HK-2 (cell line): ENCODE data around the gene FSTL1.

Experiments
- DNase-seq: peaks from one replicate; pipeline ENCODE4 v3.0.0-alpha.2; 2018; ENCODE audit not compliant: unreplicated experiment

Gene FSTL1

DNA sequence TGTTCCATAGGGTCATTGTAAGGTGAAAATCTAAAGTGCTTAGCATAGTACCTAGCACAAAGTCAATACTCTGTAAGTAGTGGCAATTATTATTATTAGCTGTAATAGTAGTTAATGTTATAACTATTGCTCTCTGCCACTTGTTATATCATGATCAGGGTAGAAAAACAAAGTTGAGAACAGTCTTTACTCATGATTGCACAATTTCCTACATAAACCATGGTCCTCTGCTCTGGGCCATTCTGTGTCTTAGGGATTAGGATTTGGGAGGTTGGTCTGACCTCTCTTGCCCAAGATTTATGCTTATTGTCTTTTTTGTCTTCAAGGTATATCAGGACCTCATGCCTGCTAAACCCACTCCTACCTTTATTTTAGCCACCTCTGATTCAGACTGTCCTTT, 97.3 kb downstream of the FSTL1 start:
- DNase-seq: no peak

DNA sequence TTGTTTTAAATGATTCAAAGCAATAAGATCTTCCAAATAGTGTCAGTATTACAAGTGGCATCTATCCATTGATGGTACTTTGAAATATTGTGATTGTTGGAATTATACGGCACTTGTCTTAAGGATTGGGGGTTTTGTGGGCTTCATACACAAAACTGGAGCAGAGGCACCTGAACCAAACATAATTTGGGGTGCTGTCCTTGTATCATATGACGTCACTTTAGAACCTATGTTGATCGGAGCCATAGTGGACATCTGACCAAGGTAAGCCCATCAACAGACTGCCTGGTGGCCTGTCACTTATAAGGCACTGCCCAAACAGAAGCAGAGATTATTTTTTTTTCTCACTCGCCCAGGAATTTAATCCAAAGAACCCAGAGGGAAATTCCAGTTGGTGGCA, 98.8 kb downstream of the FSTL1 start:
- no peak for DNase-seq

DNA sequence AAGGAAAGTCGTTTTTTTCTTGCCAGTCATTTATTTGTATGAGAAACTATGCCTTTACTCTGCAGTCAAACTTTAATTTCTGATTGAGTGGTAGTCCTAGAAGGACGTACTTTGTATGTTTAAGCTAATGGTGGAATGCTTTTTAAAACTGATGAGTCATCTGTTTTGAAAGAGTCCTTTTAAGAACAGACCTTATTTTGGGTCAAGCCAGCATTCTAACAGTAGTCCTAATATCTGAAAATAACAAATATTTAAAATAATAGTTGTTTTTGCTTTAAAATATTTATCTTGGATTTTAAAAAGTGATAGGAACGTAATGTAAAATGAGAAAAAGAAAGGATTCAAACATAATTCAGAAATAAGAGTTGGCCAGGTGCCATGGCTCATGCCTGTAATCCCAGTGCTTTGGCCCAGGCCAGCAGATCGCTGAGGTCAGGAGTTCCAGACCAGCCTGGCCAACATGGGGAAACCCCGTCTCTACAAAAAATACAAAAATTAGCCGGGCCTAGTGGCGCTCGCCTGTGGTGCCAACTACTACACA, 100.3 kb downstream of the FSTL1 start:
- DNase-seq: peak; percentile 35

DNA sequence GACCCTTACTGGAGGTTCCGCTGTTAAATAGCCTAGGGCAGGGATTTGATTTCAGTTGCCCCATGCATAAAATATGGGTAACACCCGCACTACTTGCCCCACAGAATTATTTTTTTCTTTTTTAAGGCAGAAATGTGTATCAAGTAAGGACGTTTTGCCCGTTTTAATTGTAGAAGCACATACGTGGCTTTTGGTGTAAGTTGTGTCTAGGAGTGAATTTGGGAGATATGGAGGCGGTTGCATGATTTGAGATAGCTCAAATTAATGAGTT, 101.0 kb downstream of the FSTL1 start:
- DNase-seq: no peak

DNA sequence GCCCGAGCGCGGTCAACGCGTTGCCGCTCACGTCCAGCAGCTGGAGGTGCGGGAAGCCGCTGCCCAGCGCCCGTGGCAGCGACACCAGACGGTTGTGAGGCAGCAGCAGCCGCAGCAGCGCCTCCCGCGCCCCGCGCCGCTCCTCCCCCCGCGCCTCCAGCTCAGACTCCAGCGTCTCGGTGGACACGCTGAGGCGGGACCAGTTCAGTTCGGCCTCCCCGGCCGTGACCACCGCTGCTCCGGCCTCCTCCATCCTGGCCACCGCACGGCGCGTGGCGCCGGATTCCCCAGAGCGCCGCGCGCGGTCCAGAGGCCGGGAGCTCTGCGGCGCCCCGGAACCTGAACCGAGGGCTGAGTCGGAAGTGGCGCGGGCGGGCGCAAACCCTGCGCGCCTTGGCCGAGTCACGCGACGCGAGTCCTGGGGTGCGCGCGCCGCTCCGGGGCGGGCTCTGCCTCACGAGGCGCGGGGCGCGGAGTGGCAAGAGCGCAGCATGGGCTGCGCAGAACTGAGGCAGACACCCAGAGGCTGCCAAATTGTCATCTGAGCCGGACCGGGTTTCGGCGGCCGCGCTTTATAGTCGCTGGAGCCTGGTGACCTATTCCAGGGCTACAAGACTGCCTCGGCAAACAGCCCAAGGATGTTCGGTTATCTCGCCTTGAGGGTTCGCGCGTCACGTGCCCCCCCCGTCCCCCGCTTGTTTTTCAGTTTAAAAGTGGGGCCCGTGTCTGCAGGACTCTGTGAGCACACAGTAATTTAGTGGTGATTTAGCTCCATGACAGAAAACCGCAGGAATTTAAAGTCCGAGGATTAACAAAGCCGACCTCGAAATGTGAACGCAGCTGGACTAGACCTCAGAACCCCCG, 101.6 kb downstream of the FSTL1 start, which contains the start of gene LRRC58:
TSS of gene LRRC58 (minus strand) at position 364 of the 864 bp plus-strand sequence. CDS start at position 253, 111 bp downstream.
- peak; percentile 88 for DNase-seq

DNA sequence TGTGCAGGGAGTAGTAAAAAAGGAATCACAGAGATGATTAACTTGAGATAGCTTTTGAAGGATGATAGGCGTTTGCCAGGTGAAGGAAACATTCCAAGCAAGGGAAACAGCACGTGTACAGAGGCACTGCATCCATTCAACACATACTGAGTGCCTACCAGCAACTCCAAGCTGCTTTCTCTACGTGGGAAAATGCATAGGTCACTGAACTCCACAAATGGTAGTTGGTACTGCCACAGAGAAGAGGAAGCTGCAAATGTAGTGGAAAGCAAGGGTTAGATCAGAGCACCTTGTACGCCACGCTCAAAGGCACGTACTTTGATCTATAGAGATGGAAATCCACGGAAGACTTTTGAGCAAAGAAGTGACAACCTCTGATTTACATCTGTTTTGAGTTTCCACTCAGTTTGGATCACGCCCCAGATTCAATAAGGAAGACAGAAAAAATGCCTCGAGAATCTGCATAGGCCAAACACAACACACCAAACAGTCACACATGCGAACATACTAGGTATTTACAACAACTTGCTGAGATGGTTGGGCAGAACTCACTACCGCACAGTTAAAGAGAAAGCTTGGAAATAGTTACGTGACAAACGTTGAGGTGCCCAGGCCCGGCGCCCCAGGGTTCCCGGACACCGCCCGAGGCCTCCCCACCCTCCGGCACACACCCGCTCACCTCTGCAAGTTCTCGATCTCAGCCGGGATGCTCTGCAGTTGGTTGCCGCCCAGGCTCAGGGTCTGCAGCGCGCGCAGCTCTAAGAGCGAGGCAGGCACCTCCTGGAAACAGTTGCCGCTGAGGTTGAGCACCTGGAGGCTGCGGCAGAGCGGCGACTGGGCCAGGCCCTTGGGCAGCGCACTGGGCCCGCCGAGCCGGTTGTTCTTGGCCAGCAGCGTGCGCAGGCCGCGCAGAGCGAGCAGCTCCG, 102.5 kb downstream of the FSTL1 start:
- DNase-seq: peak; percentile 11

DNA sequence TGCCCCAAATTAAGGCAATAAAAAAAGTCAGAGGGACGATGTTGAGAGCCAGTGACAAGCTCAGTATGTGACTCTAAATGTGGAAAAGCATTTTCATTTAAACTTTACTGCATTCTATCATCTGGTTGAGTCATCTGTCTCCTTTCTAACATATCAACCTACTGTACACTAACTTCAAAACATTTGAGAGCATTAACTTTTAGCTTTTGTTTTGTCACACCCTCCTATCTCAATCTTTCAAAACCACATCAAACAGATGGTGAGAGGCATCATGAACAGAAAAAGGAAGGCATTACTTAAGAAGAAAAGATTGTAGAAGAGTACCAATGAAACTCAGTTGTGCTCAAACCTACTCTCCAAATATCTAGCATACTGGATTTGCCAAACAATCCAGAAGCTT, 106.4 kb downstream of the FSTL1 start:
- no peak for DNase-seq
